ENCODE results near the gene NCK1.
A peak's percentile ranks its signal among the peaks of the same experiment; 100 is the strongest.

The NCK1 gene

GRCh38 chr3:136925425-136926190 lies 63.6 kb downstream of the NCK1 start:
- no peak for DNase-seq
- WGBS (ENCODE audit: insufficient coverage), result 60% methylated on average over 3 of the region's 7 CpGs
- Histone ChIP-seq H3K9me3 (ENCODE audit: control extremely low read depth in 1 of 5, control insufficient read depth in 4 of 5, insufficient read depth in 2 of 5, low read depth in 1 of 5, low read length in 4 of 5) (peaks cover 0 to 5% (median 0%) of the 10 kb centered on the region in 5 experiments), H3K27me3 (replicated peaks in 2 of 5; ENCODE audit: control insufficient read depth in 4 of 5, insufficient read depth in 5 of 5, low read length in 4 of 5) (no peaks in the 10 kb centered on the region), H3K27ac (ENCODE audit: insufficient read depth in 1 of 2, low read depth in 1 of 2, low read length in 2 of 2, poor library complexity in 1 of 2, severe bottlenecking in 2 of 2) (no peak overlapping the region), H3K36me3 (ENCODE audit: control insufficient read depth in 4 of 4, insufficient read depth in 4 of 4, low read length in 3 of 4) (peaks cover 4 to 14% (median 8%) of the 10 kb centered on the region in 4 experiments), H3K4me3 (ENCODE audit: control insufficient read depth in 1 of 7, extremely low read depth in 1 of 7, insufficient read depth in 4 of 7, low read depth in 2 of 7, low read length in 6 of 7) (no peak overlapping the region), H3K4me1 (ENCODE audit: control extremely low read depth in 1 of 4, control insufficient read depth in 4 of 4, insufficient read depth in 4 of 4, low read length in 3 of 4) (peaks cover 0 to 14% (median 3%) of the 10 kb centered on the region in 4 experiments)
- ChIA-PET POLR2A (interaction anchor here (0.6 kb wide), 1 partner anchor 14 kb away, joined by 6 read pairs; no protein-coding TSS in a partner anchor), CTCF (interaction anchor here (1.2 kb wide), 1 partner anchor 20 kb away, joined by 3 read pairs; no protein-coding TSS in a partner anchor)

- H3K4me3 ChIP-seq (ENCODE audit: control insufficient read depth in 1 of 7, extremely low read depth in 1 of 7, insufficient read depth in 4 of 7, low read depth in 2 of 7, low read length in 6 of 7), result no peak overlapping the region
- H3K36me3 ChIP-seq (ENCODE audit: control insufficient read depth in 4 of 4, insufficient read depth in 4 of 4, low read length in 3 of 4), result peaks cover 4 to 10% (median 8%) of the 10 kb centered on the region in 4 experiments
- no peaks in the 10 kb centered on the region for H3K9me3 ChIP-seq (ENCODE audit: control extremely low read depth in 1 of 5, control insufficient read depth in 4 of 5, insufficient read depth in 2 of 5, low read depth in 1 of 5, low read length in 4 of 5)
- H3K27me3 ChIP-seq (replicated peaks in 2 of 5; ENCODE audit: control insufficient read depth in 4 of 5, insufficient read depth in 5 of 5, low read length in 4 of 5), result no peaks in the 10 kb centered on the region
- no peak overlapping the region for H3K27ac ChIP-seq (ENCODE audit: insufficient read depth in 1 of 2, low read depth in 1 of 2, low read length in 2 of 2, poor library complexity in 1 of 2, severe bottlenecking in 2 of 2)
- ChIA-PET POLR2A (no interaction called here), CTCF (no interaction called here)
- no peak for DNase-seq
- peaks cover 0 to 18% (median 5%) of the 10 kb centered on the region in 4 experiments for H3K4me1 ChIP-seq (ENCODE audit: control extremely low read depth in 1 of 4, control insufficient read depth in 4 of 4, insufficient read depth in 4 of 4, low read length in 3 of 4)
Observed at GRCh38 chr3:136928240-136928639, 66.2 kb downstream of the NCK1 start.

- Histone ChIP-seq H3K4me3 (ENCODE audit: control insufficient read depth in 1 of 7, extremely low read depth in 1 of 7, insufficient read depth in 4 of 7, low read depth in 2 of 7, low read length in 6 of 7) (no peak overlapping the region), H3K27me3 (replicated peaks in 2 of 5; ENCODE audit: control insufficient read depth in 4 of 5, insufficient read depth in 5 of 5, low read length in 4 of 5) (no peaks in the 10 kb centered on the region), H3K36me3 (ENCODE audit: control insufficient read depth in 4 of 4, insufficient read depth in 4 of 4, low read length in 3 of 4) (peaks cover 8 to 14% (median 10%) of the 10 kb centered on the region in 4 experiments), H3K27ac (ENCODE audit: insufficient read depth in 1 of 2, low read depth in 1 of 2, low read length in 2 of 2, poor library complexity in 1 of 2, severe bottlenecking in 2 of 2) (no peak overlapping the region), H3K9me3 (ENCODE audit: control extremely low read depth in 1 of 5, control insufficient read depth in 4 of 5, insufficient read depth in 2 of 5, low read depth in 1 of 5, low read length in 4 of 5) (no peaks in the 10 kb centered on the region), H3K4me1 (ENCODE audit: control extremely low read depth in 1 of 4, control insufficient read depth in 4 of 4, insufficient read depth in 4 of 4, low read length in 3 of 4) (peaks cover 0 to 16% (median 5%) of the 10 kb centered on the region in 4 experiments)
- no peak for DNase-seq
- CTCF ChIA-PET, result no interaction called here
- 40% methylated on average over 2 of the region's 4 CpGs for WGBS (ENCODE audit: insufficient coverage)
- POLR2A ChIA-PET, result interaction anchor here (0.6 to 0.7 kb wide), 2 partner anchors 31 to 178 kb away, joined by 3 to 4 read pairs; partner anchors contain the start of gene STAG1
Observed at GRCh38 chr3:136929977-136930670, 68.1 kb downstream of the NCK1 start.

GRCh38 chr3:136931606-136932005 lies 69.6 kb downstream of the NCK1 start:
- H3K27me3 ChIP-seq (replicated peaks in 2 of 5; ENCODE audit: control insufficient read depth in 4 of 5, insufficient read depth in 5 of 5, low read length in 4 of 5), result no peaks in the 10 kb centered on the region
- DNase-seq, result no peak
- peaks cover 0 to 16% (median 5%) of the 10 kb centered on the region in 4 experiments for H3K4me1 ChIP-seq (ENCODE audit: control extremely low read depth in 1 of 4, control insufficient read depth in 4 of 4, insufficient read depth in 4 of 4, low read length in 3 of 4)
- H3K4me3 ChIP-seq (ENCODE audit: control insufficient read depth in 1 of 7, extremely low read depth in 1 of 7, insufficient read depth in 4 of 7, low read depth in 2 of 7, low read length in 6 of 7), result no peak overlapping the region
- H3K27ac ChIP-seq (ENCODE audit: insufficient read depth in 1 of 2, low read depth in 1 of 2, low read length in 2 of 2, poor library complexity in 1 of 2, severe bottlenecking in 2 of 2), result no peak overlapping the region
- WGBS (ENCODE audit: insufficient coverage), result 100% methylated on average over 4 of the region's 4 CpGs
- POLR2A ChIA-PET, result no interaction called here
- H3K9me3 ChIP-seq (ENCODE audit: control extremely low read depth in 1 of 5, control insufficient read depth in 4 of 5, insufficient read depth in 2 of 5, low read depth in 1 of 5, low read length in 4 of 5), result peaks cover 0 to 4% (median 0%) of the 10 kb centered on the region in 5 experiments
- CTCF ChIA-PET, result no interaction called here
- H3K36me3 ChIP-seq (ENCODE audit: control insufficient read depth in 4 of 4, insufficient read depth in 4 of 4, low read length in 3 of 4), result peaks cover 9 to 19% (median 14%) of the 10 kb centered on the region in 4 experiments

- Histone ChIP-seq H3K36me3 (ENCODE audit: control insufficient read depth in 4 of 4, insufficient read depth in 4 of 4, low read length in 3 of 4) (peaks cover 10 to 22% (median 16%) of the 10 kb centered on the region in 4 experiments), H3K4me1 (ENCODE audit: control extremely low read depth in 1 of 4, control insufficient read depth in 4 of 4, insufficient read depth in 4 of 4, low read length in 3 of 4) (peaks cover 0 to 16% (median 5%) of the 10 kb centered on the region in 4 experiments), H3K9me3 (ENCODE audit: control extremely low read depth in 1 of 5, control insufficient read depth in 4 of 5, insufficient read depth in 2 of 5, low read depth in 1 of 5, low read length in 4 of 5) (peaks cover 0 to 13% (median 0%) of the 10 kb centered on the region in 5 experiments), H3K27me3 (replicated peaks in 2 of 5; ENCODE audit: control insufficient read depth in 4 of 5, insufficient read depth in 5 of 5, low read length in 4 of 5) (no peaks in the 10 kb centered on the region), H3K4me3 (ENCODE audit: control insufficient read depth in 1 of 7, extremely low read depth in 1 of 7, insufficient read depth in 4 of 7, low read depth in 2 of 7, low read length in 6 of 7) (no peak overlapping the region), H3K27ac (ENCODE audit: insufficient read depth in 1 of 2, low read depth in 1 of 2, low read length in 2 of 2, poor library complexity in 1 of 2, severe bottlenecking in 2 of 2) (no peak overlapping the region)
- no CpG with 5 or more reads among the region's 1 CpG for WGBS (ENCODE audit: insufficient coverage)
- POLR2A ChIA-PET, result interaction anchor here (0.5 kb wide), 1 partner anchor 1424 kb away, joined by 4 read pairs; no protein-coding TSS in a partner anchor
- CTCF ChIA-PET, result no interaction called here
- peak in 2 of 3 donors; percentile 50 to 55 for DNase-seq
Observed at GRCh38 chr3:136932523-136932922, 70.5 kb downstream of the NCK1 start.

GRCh38 chr3:136932978-136933772 lies 71.2 kb downstream of the NCK1 start:
- Histone ChIP-seq H3K27me3 (replicated peaks in 2 of 5; ENCODE audit: control insufficient read depth in 4 of 5, insufficient read depth in 5 of 5, low read length in 4 of 5) (no peaks in the 10 kb centered on the region), H3K36me3 (ENCODE audit: control insufficient read depth in 4 of 4, insufficient read depth in 4 of 4, low read length in 3 of 4) (peaks cover 6 to 21% (median 14%) of the 10 kb centered on the region in 4 experiments), H3K4me3 (ENCODE audit: control insufficient read depth in 1 of 7, extremely low read depth in 1 of 7, insufficient read depth in 4 of 7, low read depth in 2 of 7, low read length in 6 of 7) (no peak overlapping the region), H3K4me1 (ENCODE audit: control extremely low read depth in 1 of 4, control insufficient read depth in 4 of 4, insufficient read depth in 4 of 4, low read length in 3 of 4) (peaks cover 0 to 16% (median 5%) of the 10 kb centered on the region in 4 experiments), H3K9me3 (ENCODE audit: control extremely low read depth in 1 of 5, control insufficient read depth in 4 of 5, insufficient read depth in 2 of 5, low read depth in 1 of 5, low read length in 4 of 5) (peaks cover 0 to 13% (median 0%) of the 10 kb centered on the region in 5 experiments), H3K27ac (ENCODE audit: insufficient read depth in 1 of 2, low read depth in 1 of 2, low read length in 2 of 2, poor library complexity in 1 of 2, severe bottlenecking in 2 of 2) (peak overlapping the region in 1 of 2 experiments; percentile 38)
- ChIA-PET POLR2A (interaction anchor here (0.5 kb wide), 1 partner anchor 1423 kb away, joined by 4 read pairs; no protein-coding TSS in a partner anchor), CTCF (interaction anchor here (0.7 kb wide), 1 partner anchor 181 kb away, joined by 4 read pairs; the partner anchor contains the start of gene STAG1)
- no CpG with 5 or more reads among the region's 1 CpG for WGBS (ENCODE audit: insufficient coverage)
- DNase-seq, result no peak

All from common myeloid progenitor, CD34-positive (primary cell).